ENCODE data around the gene TMEM86A. TPM values are rescaled to one million over a fixed set of nuclear protein-coding genes. Genes with fewer than 3 reads are reported as not detected.

The TMEM86A gene
- total RNA-seq, 2 donors from 2014 or later = 2.2 to 4.0 TPM

- intact Hi-C loops (cut with DNase I) = no loop called here
- no peak for DNase-seq (ENCODE audit: low spot score)
These were observed 45.4 kb downstream of the TMEM86A start for GRCh38 chr11:18743900-18744514.

- intact Hi-C loops (cut with DNase I) = no loop called here
- no peak for DNase-seq (ENCODE audit: low spot score)
These were observed 46.7 kb downstream of the TMEM86A start for GRCh38 chr11:18745251-18745650.

- no peak for DNase-seq (ENCODE audit: low spot score)
- intact Hi-C loops (cut with DNase I) = no loop called here
These were observed 50.3 kb downstream of the TMEM86A start for GRCh38 chr11:18748766-18749365.

- DNase-seq (ENCODE audit: low spot score) = peak; percentile 83
- intact Hi-C loops (cut with DNase I) = no loop called here
These were observed 51.2 kb downstream of the TMEM86A start for GRCh38 chr11:18749681-18750319.

- intact Hi-C loops (cut with DNase I) = no loop called here
These were observed 52.4 kb downstream of the TMEM86A start for GRCh38 chr11:18750944-18751343.

GRCh38 chr11:18752502-18752901 lies 53.9 kb downstream of the TMEM86A start:
- intact Hi-C loops (cut with DNase I) = no loop called here
- DNase-seq (ENCODE audit: low spot score) = no peak

More at GRCh38 chr11:18750944-18751343, 52.4 kb downstream of the TMEM86A start:
- DNase-seq (ENCODE audit: low spot score) = no peak

GRCh38 chr11:18754308-18754707 lies 55.7 kb downstream of the TMEM86A start:
- DNase-seq (ENCODE audit: low spot score) = no peak
- intact Hi-C loops (cut with DNase I) = no loop called here

Other genes with a start within 250 kb of the TMEM86A start
- not detected for gene LDHAL6A, start 242.9 kb upstream of the TMEM86A start, total RNA-seq
- gene TSG101, start 171.8 kb upstream of the TMEM86A start, total RNA-seq = 10 to 100 TPM; 43.9 to 44.2 TPM
- gene UEVLD, start 110.0 kb upstream of the TMEM86A start, total RNA-seq = 10 to 100 TPM; 24.9 to 26.8 TPM
- 1 to 10 TPM; 1.4 to 2.1 TPM for gene MISFA, start 99.0 kb upstream of the TMEM86A start, total RNA-seq
- 10 to 100 TPM; 12.1 to 20.2 TPM for gene SPTY2D1, start 64.4 kb upstream of the TMEM86A start, total RNA-seq
- under 1 TPM in 1 of 2 donors, not detected in 1; 0.38 TPM for gene IGSF22, start 27.4 kb downstream of the TMEM86A start, total RNA-seq
- gene PTPN5, start 93.0 kb downstream of the TMEM86A start, total RNA-seq = 1 to 10 TPM in 1 of 2 donors, under 1 TPM in 1; 0.93 to 2.7 TPM
- gene MRGPRX1, start 240.6 kb downstream of the TMEM86A start, total RNA-seq = not detected

All from posterior vena cava (tissue), 2 donors.